ENCODE results near the gene ARFGAP1. TPM values are rescaled to one million over a fixed set of nuclear protein-coding genes. Genes with fewer than 3 reads are reported as not detected.
"Not testable (repeated sequence)": the region's sequence is repeated elsewhere in the genome, so short reads cannot be mapped to it uniquely, and the experiment has no call there.

The ARFGAP1 gene
- total and polyA plus RNA-seq, 3 experiments from 2014 or later: 22.7 to 77.5 (median 71.0) TPM

DNA sequence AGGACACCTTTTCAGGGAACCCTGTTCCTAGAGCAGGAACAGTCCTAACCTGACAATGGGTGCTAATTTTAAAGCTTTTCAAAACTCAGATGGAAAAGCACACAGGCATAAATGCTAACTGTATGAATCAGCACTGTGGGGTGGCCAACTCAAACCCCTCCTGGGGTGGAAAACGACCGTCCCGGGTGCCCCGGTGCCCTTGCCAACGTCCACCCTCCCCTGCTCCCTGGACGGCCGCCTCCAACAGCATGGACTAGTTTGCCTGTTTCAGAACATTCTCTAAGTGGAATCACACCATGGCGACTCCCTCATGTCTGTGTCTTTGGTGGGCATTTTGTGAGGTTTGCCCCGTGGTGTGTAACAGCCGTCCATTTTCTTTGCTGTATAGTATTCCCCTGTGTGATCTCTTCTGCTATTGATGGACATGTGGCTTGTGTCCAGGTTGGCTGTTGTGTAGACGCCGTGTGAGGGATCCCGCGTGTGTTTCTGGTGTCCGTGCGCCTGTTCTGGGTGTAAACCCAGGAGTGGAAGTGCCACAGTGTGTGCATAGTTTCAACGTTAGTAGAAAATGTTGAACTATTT, 26.2 kb downstream of the ARFGAP1 start:
- Histone ChIP-seq H3K27me3 (ENCODE audit: insufficient read depth, low read length, poor library complexity, severe bottlenecking) (no peaks in the 10 kb centered on the region), H3K27ac (ENCODE audit: low read depth, low read length) (no peak overlapping the region), H3K36me3 (ENCODE audit: insufficient read depth, low read length) (no peaks in the 10 kb centered on the region), H3K9me3 (ENCODE audit: low read length) (no peaks in the 10 kb centered on the region), H3K4me1 (ENCODE audit: insufficient read depth, low read length) (peaks cover 12% of the 10 kb centered on the region), H3K4me3 (ENCODE audit: low read length) (no peak overlapping the region)
- no peak for DNase-seq
- H3K36me3 Mint-ChIP-seq: no peaks in the 10 kb centered on the region
- ChIA-PET CTCF (interaction anchor here (1.2 to 2.7 kb wide), 2 partner anchors 11 to 13 kb away, joined by 4 to 6 read pairs; no protein-coding TSS in a partner anchor), POLR2A (no interaction called here)
- no peak overlapping the region for H3K4me3 Mint-ChIP-seq
- H3K4me1 Mint-ChIP-seq: peaks cover 6 to 15% (median 13%) of the 10 kb centered on the region in 3 donors
- no peak overlapping the region for H3K27ac Mint-ChIP-seq
- peaks cover 5 to 47% of the 10 kb centered on the region in 2 donors for H3K27me3 Mint-ChIP-seq
- H3K9me3 Mint-ChIP-seq: peaks cover 3 to 14% (median 9%) of the 10 kb centered on the region in 5 donors

GRCh38 chr20:63301671-63302070, 29.1 kb downstream of the ARFGAP1 start:
- Mint-ChIP-seq H3K9me3 (peaks cover 3 to 14% (median 9%) of the 10 kb centered on the region in 5 donors), H3K36me3 (no peaks in the 10 kb centered on the region), H3K27ac (no peak overlapping the region), H3K4me1 (no peaks in the 10 kb centered on the region), H3K27me3 (peaks cover 5 to 40% of the 10 kb centered on the region in 2 donors), H3K4me3 (no peak overlapping the region)
- no peak overlapping the region for H3K4me3 ChIP-seq (ENCODE audit: low read length)
- DNase-seq: no peak
- POLR2A ChIA-PET: no interaction called here
- H3K4me1 ChIP-seq (ENCODE audit: insufficient read depth, low read length): no peaks in the 10 kb centered on the region
- CTCF ChIA-PET: no interaction called here
- H3K27ac ChIP-seq (ENCODE audit: low read depth, low read length): no peak overlapping the region
- no peaks in the 10 kb centered on the region for H3K9me3 ChIP-seq (ENCODE audit: low read length)
- no peaks in the 10 kb centered on the region for H3K36me3 ChIP-seq (ENCODE audit: insufficient read depth, low read length)
- H3K27me3 ChIP-seq (ENCODE audit: insufficient read depth, low read length, poor library complexity, severe bottlenecking): no peaks in the 10 kb centered on the region

DNA sequence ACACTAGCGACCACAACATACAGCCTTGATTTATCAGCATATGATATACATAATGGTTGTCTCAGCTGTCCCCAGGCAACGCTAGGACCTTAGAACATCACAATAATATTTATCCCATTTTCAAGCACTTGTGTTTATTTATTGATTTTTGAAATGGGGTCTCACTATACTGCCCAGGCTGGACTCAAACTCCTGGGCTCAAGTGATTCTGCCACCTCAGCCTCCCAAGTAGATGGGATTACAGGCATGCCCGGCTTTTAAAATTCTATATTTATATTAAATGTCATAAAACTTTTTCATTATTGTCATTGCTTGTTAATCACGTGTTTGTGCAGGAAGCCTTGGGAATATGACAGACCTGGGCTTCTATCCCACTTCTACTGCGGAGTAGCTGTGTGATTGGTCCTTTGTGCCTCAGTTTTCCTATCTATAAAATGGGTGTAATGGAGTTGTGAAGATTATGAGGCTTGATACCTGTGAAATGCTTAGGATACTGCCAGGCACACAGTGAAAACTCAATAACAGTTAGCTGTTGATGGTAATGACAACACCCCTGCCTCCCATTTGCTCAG, 30.6 kb downstream of the ARFGAP1 start:
- H3K9me3 Mint-ChIP-seq: peaks cover 3 to 14% (median 9%) of the 10 kb centered on the region in 5 donors
- no peak overlapping the region for H3K27ac ChIP-seq (ENCODE audit: low read depth, low read length)
- no peak overlapping the region for H3K4me3 Mint-ChIP-seq
- H3K4me1 ChIP-seq (ENCODE audit: insufficient read depth, low read length): no peaks in the 10 kb centered on the region
- H3K4me1 Mint-ChIP-seq: no peaks in the 10 kb centered on the region
- ChIA-PET CTCF (no interaction called here), POLR2A (no interaction called here)
- H3K4me3 ChIP-seq (ENCODE audit: low read length): no peak overlapping the region
- no peaks in the 10 kb centered on the region for H3K27me3 ChIP-seq (ENCODE audit: insufficient read depth, low read length, poor library complexity, severe bottlenecking)
- no peak overlapping the region for H3K27ac Mint-ChIP-seq
- no peaks in the 10 kb centered on the region for H3K9me3 ChIP-seq (ENCODE audit: low read length)
- no peaks in the 10 kb centered on the region for H3K36me3 ChIP-seq (ENCODE audit: insufficient read depth, low read length)
- H3K27me3 Mint-ChIP-seq: peaks cover 5 to 36% of the 10 kb centered on the region in 2 donors
- H3K36me3 Mint-ChIP-seq: no peaks in the 10 kb centered on the region
- DNase-seq: no peak

GRCh38 chr20:63305393-63305792, 32.8 kb downstream of the ARFGAP1 start:
- Mint-ChIP-seq H3K27ac (no peak overlapping the region), H3K4me1 (no peaks in the 10 kb centered on the region), H3K9me3 (peaks cover 3 to 14% (median 9%) of the 10 kb centered on the region in 5 donors), H3K4me3 (no peak overlapping the region), H3K36me3 (no peaks in the 10 kb centered on the region), H3K27me3 (peaks cover 2 to 27% of the 10 kb centered on the region in 2 donors)
- Histone ChIP-seq H3K4me1 (ENCODE audit: insufficient read depth, low read length) (no peaks in the 10 kb centered on the region), H3K4me3 (ENCODE audit: low read length) (no peak overlapping the region), H3K27me3 (ENCODE audit: insufficient read depth, low read length, poor library complexity, severe bottlenecking) (no peaks in the 10 kb centered on the region), H3K36me3 (ENCODE audit: insufficient read depth, low read length) (no peaks in the 10 kb centered on the region), H3K27ac (ENCODE audit: low read depth, low read length) (no peak overlapping the region), H3K9me3 (ENCODE audit: low read length) (no peaks in the 10 kb centered on the region)
- POLR2A ChIA-PET: no interaction called here
- CTCF ChIA-PET: interaction anchor here (1.0 to 1.1 kb wide), 2 partner anchors 10 to 81 kb away, joined by 3 read pairs; no protein-coding TSS in a partner anchor
- DNase-seq: no peak

- DNase-seq; H3K27ac ChIP-seq (ENCODE audit: low read depth, low read length); H3K36me3 Mint-ChIP-seq; H3K4me3 ChIP-seq (ENCODE audit: low read length); H3K9me3 ChIP-seq (ENCODE audit: low read length); H3K4me1 ChIP-seq (ENCODE audit: insufficient read depth, low read length); H3K27ac Mint-ChIP-seq; POLR2A ChIA-PET; H3K4me3 Mint-ChIP-seq; H3K4me1 Mint-ChIP-seq; H3K27me3 ChIP-seq (ENCODE audit: insufficient read depth, low read length, poor library complexity, severe bottlenecking); H3K36me3 ChIP-seq (ENCODE audit: insufficient read depth, low read length): not testable (repeated sequence)
- peaks cover 0 to 24% of the 10 kb centered on the region in 2 donors for H3K27me3 Mint-ChIP-seq
- peaks cover 3 to 11% (median 5%) of the 10 kb centered on the region in 5 donors for H3K9me3 Mint-ChIP-seq
- CTCF ChIA-PET: interaction anchor here (1.1 kb wide), 1 partner anchor 82 kb away, joined by 3 read pairs; no protein-coding TSS in a partner anchor
Measured at GRCh38 chr20:63305933-63306672, 33.5 kb downstream of the ARFGAP1 start.

DNA sequence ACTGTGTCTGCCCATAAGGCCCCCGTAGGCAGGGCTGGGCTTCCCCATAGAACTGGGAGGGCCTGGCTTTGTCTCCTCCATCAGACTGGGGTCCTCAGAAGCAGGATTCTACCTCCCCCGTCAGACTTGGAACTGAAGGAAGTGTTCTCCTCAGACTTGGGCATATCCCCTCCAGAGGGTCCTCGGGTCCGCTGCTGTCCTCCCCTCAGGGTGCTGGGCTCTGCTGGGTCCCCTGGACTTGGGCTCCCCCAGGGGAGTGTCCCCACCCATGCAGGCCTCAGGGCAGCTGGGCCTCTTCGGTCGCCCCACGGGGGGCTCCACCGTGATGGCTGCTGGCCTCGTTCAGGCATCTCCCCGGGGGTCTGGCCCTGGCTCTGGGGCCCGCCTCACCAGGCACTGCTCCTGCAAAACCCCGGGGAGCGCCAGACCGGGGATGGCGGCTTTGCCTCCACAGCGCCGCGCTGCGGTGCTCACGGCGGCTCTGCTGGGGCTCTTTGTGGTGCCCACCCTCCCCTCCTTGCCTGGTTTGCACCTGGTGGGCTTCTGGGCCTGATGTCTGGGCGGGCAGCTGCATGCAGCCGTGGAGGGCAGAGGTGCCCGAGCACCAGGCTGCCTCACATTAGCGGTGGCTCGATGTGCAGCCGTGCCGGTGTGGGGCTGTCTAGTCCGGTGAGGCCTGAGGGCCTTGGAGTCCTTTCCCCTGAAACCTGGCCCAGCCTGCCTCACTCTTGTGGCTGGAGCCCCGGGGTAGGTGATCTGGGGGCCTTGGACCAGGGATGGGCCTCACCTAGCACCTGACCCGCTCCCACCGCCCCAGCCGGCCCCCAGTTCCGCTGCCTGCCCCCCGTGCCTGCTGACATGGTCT, 34.3 kb downstream of the ARFGAP1 start:
- POLR2A ChIA-PET: no interaction called here
- CTCF ChIA-PET: no interaction called here
- H3K36me3 Mint-ChIP-seq: no peaks in the 10 kb centered on the region

GRCh38 chr20:63307538-63308217, 35.1 kb downstream of the ARFGAP1 start:
- Histone ChIP-seq H3K4me1 (ENCODE audit: insufficient read depth, low read length) (no peaks in the 10 kb centered on the region), H3K9me3 (ENCODE audit: low read length) (no peaks in the 10 kb centered on the region), H3K27ac (ENCODE audit: low read depth, low read length) (no peak overlapping the region), H3K36me3 (ENCODE audit: insufficient read depth, low read length) (no peaks in the 10 kb centered on the region), H3K27me3 (ENCODE audit: insufficient read depth, low read length, poor library complexity, severe bottlenecking) (no peaks in the 10 kb centered on the region), H3K4me3 (ENCODE audit: low read length) (no peak overlapping the region)
- DNase-seq: no peak
- Mint-ChIP-seq H3K36me3 (no peaks in the 10 kb centered on the region), H3K9me3 (peaks cover 0 to 3% (median 2%) of the 10 kb centered on the region in 5 donors), H3K4me3 (no peak overlapping the region), H3K27ac (no peak overlapping the region), H3K4me1 (no peaks in the 10 kb centered on the region), H3K27me3 (peaks cover 0 to 18% of the 10 kb centered on the region in 2 donors)
- CTCF ChIA-PET: no interaction called here
- POLR2A ChIA-PET: no interaction called here

More for the DNA sequence above, 34.3 kb downstream of the ARFGAP1 start:
- H3K9me3 Mint-ChIP-seq: peaks cover 1 to 6% (median 3%) of the 10 kb centered on the region in 5 donors
- no peak overlapping the region for H3K27ac ChIP-seq (ENCODE audit: low read depth, low read length)
- peaks cover 0 to 20% of the 10 kb centered on the region in 2 donors for H3K27me3 Mint-ChIP-seq
- H3K4me3 Mint-ChIP-seq: no peak overlapping the region
- H3K9me3 ChIP-seq (ENCODE audit: low read length): no peaks in the 10 kb centered on the region
- H3K4me3 ChIP-seq (ENCODE audit: low read length): no peak overlapping the region
- no peaks in the 10 kb centered on the region for H3K27me3 ChIP-seq (ENCODE audit: insufficient read depth, low read length, poor library complexity, severe bottlenecking)
- no peak for DNase-seq
- H3K36me3 ChIP-seq (ENCODE audit: insufficient read depth, low read length): no peaks in the 10 kb centered on the region
- H3K4me1 Mint-ChIP-seq: no peaks in the 10 kb centered on the region
- no peaks in the 10 kb centered on the region for H3K4me1 ChIP-seq (ENCODE audit: insufficient read depth, low read length)
- no peak overlapping the region for H3K27ac Mint-ChIP-seq
